Vagina (tissue), 2 donors: ENCODE data around the gene DDIT3.

Experiments used
- POLR2A ChIP-seq, 2 donors: fragments of 450-650 bp; IDR thresholded peaks; one replicate each; pipeline ENCODE4 v1.6.1; 2017; ENCODE audit warnings: antibody characterized with exemption in 2 of 2, mild to moderate bottlenecking in 2 of 2, moderate library complexity in 2 of 2
- POLR2AphosphoS5 ChIP-seq, 2 donors: sonication (generic); formaldehyde crosslinking; IDR thresholded peaks; one replicate each; pipeline ENCODE4 v1.9.0; 2017; ENCODE audit warnings: antibody characterized with exemption in 2 of 2, mild to moderate bottlenecking in 2 of 2, low read depth in 1 of 2; ENCODE audit not compliant: insufficient read depth in 1 of 2
- TF ChIP-seq, protein P1 (sequence below), 3 experiments: fragments of 450-650 bp in 2 of 3; fragments of 200-600 bp in 1 of 3; sonication (generic) in 1 of 3; IDR thresholded peaks; one replicate each; pipeline ENCODE4 v1.5.1; 2017 to 2019; ENCODE audit warnings: antibody characterized with exemption in 3 of 3, mild to moderate bottlenecking in 2 of 3, moderate library complexity in 2 of 3

DNA sequence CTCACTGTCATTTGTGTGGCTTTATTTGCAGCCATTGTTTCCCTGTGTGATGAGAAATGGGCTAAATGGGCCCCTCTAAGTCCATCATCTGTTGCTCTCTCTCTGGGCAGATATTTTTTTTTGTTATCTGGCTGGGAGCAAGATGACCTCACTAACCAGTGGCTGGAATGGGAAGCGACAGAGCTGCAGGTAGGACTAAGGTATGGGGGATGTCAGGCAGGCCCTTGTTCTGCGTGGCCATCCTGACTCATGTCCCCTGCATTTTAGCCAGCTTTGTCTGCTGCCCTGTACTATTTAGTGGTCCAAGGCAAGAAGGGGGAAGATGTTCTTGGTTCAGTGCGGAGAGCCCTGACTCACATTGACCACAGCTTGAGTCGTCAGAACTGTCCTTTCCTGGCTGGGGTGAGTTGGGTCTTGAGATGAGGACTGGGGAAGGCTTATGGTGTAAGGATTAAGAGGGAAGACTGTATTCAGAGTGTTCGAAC lies 31.1 kb downstream of the DDIT3 start:
- TF ChIP-seq, protein P1, sequence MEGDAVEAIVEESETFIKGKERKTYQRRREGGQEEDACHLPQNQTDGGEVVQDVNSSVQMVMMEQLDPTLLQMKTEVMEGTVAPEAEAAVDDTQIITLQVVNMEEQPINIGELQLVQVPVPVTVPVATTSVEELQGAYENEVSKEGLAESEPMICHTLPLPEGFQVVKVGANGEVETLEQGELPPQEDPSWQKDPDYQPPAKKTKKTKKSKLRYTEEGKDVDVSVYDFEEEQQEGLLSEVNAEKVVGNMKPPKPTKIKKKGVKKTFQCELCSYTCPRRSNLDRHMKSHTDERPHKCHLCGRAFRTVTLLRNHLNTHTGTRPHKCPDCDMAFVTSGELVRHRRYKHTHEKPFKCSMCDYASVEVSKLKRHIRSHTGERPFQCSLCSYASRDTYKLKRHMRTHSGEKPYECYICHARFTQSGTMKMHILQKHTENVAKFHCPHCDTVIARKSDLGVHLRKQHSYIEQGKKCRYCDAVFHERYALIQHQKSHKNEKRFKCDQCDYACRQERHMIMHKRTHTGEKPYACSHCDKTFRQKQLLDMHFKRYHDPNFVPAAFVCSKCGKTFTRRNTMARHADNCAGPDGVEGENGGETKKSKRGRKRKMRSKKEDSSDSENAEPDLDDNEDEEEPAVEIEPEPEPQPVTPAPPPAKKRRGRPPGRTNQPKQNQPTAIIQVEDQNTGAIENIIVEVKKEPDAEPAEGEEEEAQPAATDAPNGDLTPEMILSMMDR (IDR thresholded peaks at IDR 0.05): no peak
- TF ChIP-seq POLR2AphosphoS5 (IDR thresholded peaks at IDR 0.05; ENCODE audit: insufficient read depth in 1 of 2, low read depth in 1 of 2) (no peak), POLR2A (IDR thresholded peaks at IDR 0.05) (no peak)
